B cell (primary cell): ENCODE measurements around the gene PREB. TPM values are rescaled to one million over a fixed set of nuclear protein-coding genes. Genes with fewer than 3 reads are reported as not detected.

Source experiments
- ATAC-seq: fragments of 200-7000 bp; cut with Tn5 transposase; one replicate; pipeline ENCODE4 v1.10.0; 2021; ENCODE audit warnings: low read depth, mild to moderate bottlenecking, moderate number of reproducible peaks, moderate library complexity
- CTCF ChIA-PET: fragments of 350-600 bp; sonication (Branson Sonifier 250); formaldehyde crosslinking; loops from one replicate; lab custom pipeline; 2021; ENCODE audit warnings: antibody characterized with exemption, inconsistent platforms; lab: Charles Lee
- POLR2A ChIA-PET: fragments of 350-600 bp; sonication (Branson Sonifier 250); formaldehyde crosslinking; loops from one replicate; lab custom pipeline; 2021; ENCODE audit warnings: antibody characterized with exemption; lab: Charles Lee
- DNase-seq: peaks from one replicate; pipeline ENCODE4 v3.0.0; 2013
- H2AFZ ChIP-seq: 2 replicates; pipeline ENCODE4 v1.6.1; 2012; ENCODE audit warnings: mild to moderate bottlenecking, low read depth, low read length; ENCODE audit not compliant: insufficient read depth, poor library complexity, severe bottlenecking
- H3K27ac ChIP-seq, 2 donors: 1 replicate in 1 of 2; 2 replicates in 1 of 2; pipeline ENCODE4 v1.5.1; 2012 to 2013; ENCODE audit warnings: low read length in 2 of 2, mild to moderate bottlenecking in 2 of 2, moderate library complexity in 1 of 2
- H3K27me3 ChIP-seq, 4 experiments: fragments of 200-600 bp in 1 of 4; sonication (generic) in 1 of 4; replicated peaks in 1 of 4; 1 replicate in 2 of 4; 2 replicates in 2 of 4; pipeline versions ENCODE4 v1.6.1 to v1.7.0; 2013 to 2016; ENCODE audit warnings: low read length in 3 of 4, mild to moderate bottlenecking in 2 of 4, mixed read lengths in 1 of 4, moderate library complexity in 1 of 4; ENCODE audit not compliant: insufficient read depth in 4 of 4, control insufficient read depth in 3 of 4; ENCODE audit errors: control extremely low read depth in 1 of 4
- H3K36me3 ChIP-seq, 2 experiments: replicated peaks in 1 of 2; 1 replicate in 1 of 2; 2 replicates in 1 of 2; pipeline versions ENCODE4 v1.6.1 to v1.7.1; 2013; ENCODE audit warnings: low read length in 1 of 2; ENCODE audit not compliant: insufficient read depth in 2 of 2, control insufficient read depth in 1 of 2; ENCODE audit errors: control extremely low read depth in 1 of 2, extremely low read depth in 1 of 2
- H3K4me1 ChIP-seq, 2 donors: fragments of 200-600 bp in 1 of 2; sonication (generic) in 1 of 2; 1 replicate in 1 of 2; 2 replicates in 1 of 2; pipeline versions ENCODE4 v1.5.1 to v1.6.1; 2013 to 2017; ENCODE audit warnings: low read length in 2 of 2; ENCODE audit not compliant: control insufficient read depth in 2 of 2, insufficient read depth in 2 of 2
- H3K4me2 ChIP-seq: replicated peaks from 2 replicates; pipeline ENCODE3; 2012; ENCODE audit warnings: mild to moderate bottlenecking, low read depth, low read length; ENCODE audit not compliant: poor library complexity, severe bottlenecking
- H3K4me3 ChIP-seq, 5 experiments: fragments of 200-600 bp in 1 of 5; sonication (generic) in 1 of 5; 1 replicate in 3 of 5; 2 replicates in 2 of 5; pipeline versions ENCODE4 v1.5.1 to v1.7.0; 2011 to 2016; ENCODE audit warnings: low read length in 4 of 5, mild to moderate bottlenecking in 4 of 5, low read depth in 2 of 5, control low read depth in 1 of 5, moderate library complexity in 1 of 5; ENCODE audit not compliant: insufficient read depth in 1 of 5; ENCODE audit errors: control extremely low read depth in 1 of 5, extremely low read depth in 1 of 5
- H3K79me2 ChIP-seq: fragments of 200-600 bp; sonication (generic); one replicate; pipeline ENCODE4 v1.6.0; 2016; ENCODE audit warnings: low read length; ENCODE audit not compliant: control insufficient read depth, insufficient read depth
- H3K9ac ChIP-seq: fragments of 200-600 bp; sonication (generic); 2 replicates; pipeline ENCODE4 v1.6.1; 2017; ENCODE audit warnings: mild to moderate bottlenecking, low read length, moderate library complexity
- H3K9me3 ChIP-seq, 3 donors: one replicate each; pipeline versions ENCODE4 v1.6.1 to v1.7.1; 2013; ENCODE audit warnings: low read length in 2 of 3; ENCODE audit not compliant: control insufficient read depth in 2 of 3, insufficient read depth in 1 of 3; ENCODE audit errors: control extremely low read depth in 1 of 3
- H4K20me1 ChIP-seq: 2 replicates; pipeline ENCODE4 v1.6.0; 2012; ENCODE audit warnings: mild to moderate bottlenecking, low read length; ENCODE audit not compliant: insufficient read depth, control insufficient read depth, poor library complexity, severe bottlenecking
- H3K27ac Mint-ChIP-seq: one replicate; pipeline ENCODE4 v1.8.0; 2021; ENCODE audit warnings: mixed read lengths
- H3K27me3 Mint-ChIP-seq: one replicate; pipeline ENCODE4 v1.8.0; 2021; ENCODE audit warnings: mixed read lengths
- H3K4me1 Mint-ChIP-seq: one replicate; pipeline ENCODE4 v1.8.0; 2021; ENCODE audit warnings: mixed read lengths
- H3K4me3 Mint-ChIP-seq: one replicate; pipeline ENCODE4 v1.8.0; 2021; ENCODE audit warnings: mixed read lengths
- H3K9me3 Mint-ChIP-seq: one replicate; pipeline ENCODE4 v1.8.0; 2022; ENCODE audit warnings: mixed read lengths; ENCODE audit not compliant: insufficient read depth
- EZH2 ChIP-seq: IDR thresholded peaks from 2 replicates; pipeline ENCODE4 v1.6.1; 2012; ENCODE audit warnings: borderline replicate concordance, low read depth, mild to moderate bottlenecking, moderate library complexity, low read length; ENCODE audit not compliant: insufficient read depth, poor library complexity, severe bottlenecking
- WGBS: methylation state at CpG from one replicate; pipeline ENCODE4 v1.1.5; 2013; ENCODE audit warnings: missing lambda C conversion rate; ENCODE audit not compliant: insufficient coverage; 5-methylcytosine and 5-hydroxymethylcytosine counted together
- intact Hi-C: fragments of 100-400 bp; cut with micrococcal nuclease; formaldehyde crosslinking; loops from one replicate; pipeline ENCODE4 v1.10.0; 2022
- polyA plus RNA-seq: library from polyadenylated mRNA; depleted of rRNA; stranded (reverse); fragments of >200 nt; gene quantifications from 2 replicates; pipeline ENCODE4 v1.2.3, GENCODE V29; 2012
- total RNA-seq, 2 donors: library from RNA; stranded (reverse); fragments of 120-200 nt in 1 of 2; gene quantifications; 1 replicate in 1 of 2; 2 replicates in 1 of 2; pipeline versions ENCODE4 v1.2.3 to v1.2.4, GENCODE V29; 2013 to 2022
- TF ChIP-seq, protein P1 (sequence below): fragments of 200-600 bp; IDR thresholded peaks from one replicate; pipeline ENCODE4 v1.8.0; 2022; ENCODE audit warnings: antibody characterized with exemption, mild to moderate bottlenecking

PREB gene
- total and polyA plus RNA-seq, 2 donors (not counting 1 experiment from before 2014, with no cell fraction given): 46.0 to 88.9 TPM

DNA sequence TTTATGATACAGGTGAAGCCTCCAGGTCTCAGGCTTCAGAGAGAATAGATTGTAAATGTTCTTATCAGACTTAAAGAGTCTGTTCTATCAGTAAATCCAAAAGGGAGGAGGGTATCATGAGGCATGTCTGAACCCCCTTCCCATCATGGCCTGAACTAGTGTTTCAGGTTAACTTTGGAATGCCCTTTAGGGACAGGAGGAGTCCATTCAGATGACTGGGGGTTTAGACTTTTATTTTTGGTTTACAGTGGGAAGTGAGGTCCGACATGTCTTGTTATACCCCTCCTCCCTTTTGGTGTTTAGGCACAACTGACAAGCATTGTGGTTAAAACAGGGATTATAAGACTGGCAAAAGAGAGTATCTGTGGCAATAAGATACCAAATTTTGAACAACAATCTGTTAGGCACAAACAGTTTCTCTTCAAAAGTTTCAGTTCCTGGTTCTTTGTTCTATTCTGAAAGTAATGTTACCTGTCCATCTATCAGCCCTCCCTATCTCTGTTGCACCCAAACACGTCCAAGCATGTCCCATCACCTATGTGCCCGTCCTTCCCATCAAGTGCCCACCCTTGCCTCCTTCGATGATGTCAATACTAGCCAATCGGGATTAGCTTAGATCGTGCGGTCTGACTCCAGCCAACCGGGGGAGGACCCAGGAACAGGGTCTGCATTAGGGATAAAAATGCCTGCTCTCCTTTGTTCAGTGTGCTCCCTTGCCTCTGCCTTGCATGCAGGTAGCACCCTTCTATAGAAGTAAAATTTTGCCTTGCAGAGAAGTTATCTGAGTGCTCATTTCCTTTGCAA lies 30.7 kb upstream of the PREB start:
- 73% methylated on average over 5 of the region's 8 CpGs for WGBS

More for the DNA sequence above, 30.7 kb upstream of the PREB start:
- CTCF ChIA-PET: interaction anchor here (1.1 kb wide), 1 partner anchor 138 kb away, joined by 3 read pairs; no protein-coding TSS in a partner anchor
- peak overlapping the region; percentile 50 for H2AFZ ChIP-seq
- POLR2A ChIA-PET: no interaction called here
- intact Hi-C loops: no loop called here
- H3K4me3 Mint-ChIP-seq: peak overlapping the region; percentile 24
- ATAC-seq: no peak
- H3K27ac ChIP-seq: peak overlapping the region; percentile 49 to 60
- H3K9me3 ChIP-seq: peaks cover 0 to 3% (median 0%) of the 10 kb centered on the region in 3 donors
- H3K79me2 ChIP-seq: no peaks in the 10 kb centered on the region
- DNase-seq: peak; percentile 40
- H3K27ac Mint-ChIP-seq: peak overlapping the region; percentile 53
- H3K27me3 ChIP-seq: no peaks in the 10 kb centered on the region
- TF ChIP-seq EZH2: no peak
- TF ChIP-seq, protein P1, sequence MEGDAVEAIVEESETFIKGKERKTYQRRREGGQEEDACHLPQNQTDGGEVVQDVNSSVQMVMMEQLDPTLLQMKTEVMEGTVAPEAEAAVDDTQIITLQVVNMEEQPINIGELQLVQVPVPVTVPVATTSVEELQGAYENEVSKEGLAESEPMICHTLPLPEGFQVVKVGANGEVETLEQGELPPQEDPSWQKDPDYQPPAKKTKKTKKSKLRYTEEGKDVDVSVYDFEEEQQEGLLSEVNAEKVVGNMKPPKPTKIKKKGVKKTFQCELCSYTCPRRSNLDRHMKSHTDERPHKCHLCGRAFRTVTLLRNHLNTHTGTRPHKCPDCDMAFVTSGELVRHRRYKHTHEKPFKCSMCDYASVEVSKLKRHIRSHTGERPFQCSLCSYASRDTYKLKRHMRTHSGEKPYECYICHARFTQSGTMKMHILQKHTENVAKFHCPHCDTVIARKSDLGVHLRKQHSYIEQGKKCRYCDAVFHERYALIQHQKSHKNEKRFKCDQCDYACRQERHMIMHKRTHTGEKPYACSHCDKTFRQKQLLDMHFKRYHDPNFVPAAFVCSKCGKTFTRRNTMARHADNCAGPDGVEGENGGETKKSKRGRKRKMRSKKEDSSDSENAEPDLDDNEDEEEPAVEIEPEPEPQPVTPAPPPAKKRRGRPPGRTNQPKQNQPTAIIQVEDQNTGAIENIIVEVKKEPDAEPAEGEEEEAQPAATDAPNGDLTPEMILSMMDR: no peak
- peaks cover 24% of the 10 kb centered on the region for H3K4me1 Mint-ChIP-seq
- H3K4me3 ChIP-seq: no peak overlapping the region
- H3K36me3 ChIP-seq: no peaks in the 10 kb centered on the region
- peak overlapping the region; percentile 12 for H3K9ac ChIP-seq
- peak overlapping the region; percentile 49 for H3K4me2 ChIP-seq
- H3K9me3 Mint-ChIP-seq: no peaks in the 10 kb centered on the region
- H3K27me3 Mint-ChIP-seq: no peaks in the 10 kb centered on the region
- H3K4me1 ChIP-seq: peaks cover 22 to 28% of the 10 kb centered on the region in 2 donors
- H4K20me1 ChIP-seq: no peaks in the 10 kb centered on the region
